ENCODE results near the gene NCCRP1. TPM values are rescaled to one million over a fixed set of nuclear protein-coding genes. Genes with fewer than 3 reads are reported as not detected.

Gene NCCRP1
- total and polyA plus RNA-seq, 2 donors (not counting 3 experiments of a cell fraction or from before 2014, with no cell fraction given) = 0.06 TPM; not detected in 1

- ChIA-PET CTCF (interaction anchor here (0.9 to 2.8 kb wide), 3 partner anchors 58 to 134 kb away, joined by 4 to 13 read pairs (median 11); no protein-coding TSS in a partner anchor), POLR2A (no interaction called here)
- Histone ChIP-seq H4K20me1 (replicated peaks; ENCODE audit: control insufficient read depth, extremely low read depth, insufficient read depth, low read length) (no peaks in the 10 kb centered on the region), H3K9me1 (replicated peaks; ENCODE audit: control insufficient read depth, extremely low read depth, insufficient read depth, low read length) (no peaks in the 10 kb centered on the region), H3K79me2 (ENCODE audit: control insufficient read depth, insufficient read depth, low read length) (no peaks in the 10 kb centered on the region), H3K36me3 (ENCODE audit: control insufficient read depth in 2 of 2, extremely low read depth in 1 of 2, insufficient read depth in 2 of 2, low read length in 2 of 2) (no peaks in the 10 kb centered on the region), H3K4me3 (replicated peaks in 1 of 3; ENCODE audit: insufficient read depth in 1 of 3, low read depth in 1 of 3, low read length in 3 of 3) (no peak overlapping the region), H3K27me3 (ENCODE audit: control insufficient read depth in 2 of 2, insufficient read depth in 2 of 2, low read length in 2 of 2) (peaks cover 2 to 7% of the 10 kb centered on the region in 2 experiments), H3K27ac (ENCODE audit: insufficient read depth, low read depth, low read length) (no peak overlapping the region), H2AFZ (ENCODE audit: low read depth, low read length) (no peak overlapping the region), H3K4me1 (ENCODE audit: control insufficient read depth, extremely low read depth, insufficient read depth, low read length) (peaks cover 5% of the 10 kb centered on the region), H3K9me3 (replicated peaks; ENCODE audit: control insufficient read depth, insufficient read depth, low read length) (no peaks in the 10 kb centered on the region), H3K9ac (replicated peaks; ENCODE audit: extremely low read depth, insufficient read depth, low read length) (no peak overlapping the region), H3K4me2 (ENCODE audit: insufficient read depth, low read length) (no peak overlapping the region)
- dilution Hi-C loops (cut with MboI; ENCODE audit: extremely low pct_ligation_motif_present, low sequenced_read_pairs) (no loop called here), intact Hi-C loops (cut with micrococcal nuclease) (loop anchor here (2.0 kb wide), 1 partner anchor 224 kb away; no protein-coding TSS in a partner anchor)
- TF ChIP-seq FOS (IDR thresholded peaks at IDR 0.05; ENCODE audit: borderline replicate concordance, insufficient read depth, low read length) (no peak), JUN (IDR thresholded peaks at IDR 0.05; ENCODE audit: borderline replicate concordance, insufficient read depth, insufficient read length, low read depth) (no peak), POLR2AphosphoS5 (IDR thresholded peaks at IDR 0.05; ENCODE audit: insufficient read depth, low read depth, low read length) (no peak), GATA2 (IDR thresholded peaks at IDR 0.05; ENCODE audit: insufficient read depth, insufficient read length, low read depth, low read length) (no peak), MYC (IDR thresholded peaks at IDR 0.05; ENCODE audit: low read depth, low read length) (no peak), POLR2A (IDR thresholded peaks at IDR 0.05; ENCODE audit: low read depth, low read length) (no peak), EZH2 (IDR thresholded peaks at IDR 0.05; ENCODE audit: borderline replicate concordance, low read depth, low read length, severe bottlenecking) (no peak), CTCF (IDR thresholded peaks at IDR 0.05; ENCODE audit: extremely low read depth in 1 of 2, insufficient read depth in 1 of 2, low read depth in 1 of 2, low read length in 2 of 2) (no peak)
- TF ChIP-seq, protein P1, sequence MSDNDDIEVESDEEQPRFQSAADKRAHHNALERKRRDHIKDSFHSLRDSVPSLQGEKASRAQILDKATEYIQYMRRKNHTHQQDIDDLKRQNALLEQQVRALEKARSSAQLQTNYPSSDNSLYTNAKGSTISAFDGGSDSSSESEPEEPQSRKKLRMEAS (IDR thresholded peaks at IDR 0.05; ENCODE audit: insufficient read depth, insufficient read length) = no peak
- DNase-seq (ENCODE audit: low read depth, low spot score) = no peak
- BruUV-seq (replicated peaks) = no TSS peak
- no peak for FAIRE-seq
Observed at GRCh38 chr19:39186391-39186790, 10.4 kb upstream of the NCCRP1 start.
